WTC11 (cell line): ENCODE results near the gene TMEM52B. TPM values are rescaled to one million over a fixed set of nuclear protein-coding genes. Genes with fewer than 3 reads are reported as not detected.

Experiments
- ATAC-seq: fragments of 200-7000 bp; cut with Tn5 transposase; 2 replicates; pipeline ENCODE4 v1.10.0; 2021; ENCODE audit warnings: mild to moderate bottlenecking, moderate library complexity
- CTCF ChIA-PET: fragments of 300-600 bp; sonication (Branson Sonifier 250); formaldehyde crosslinking; loops from one replicate; lab custom pipeline; 2021; ENCODE audit warnings: antibody characterized with exemption; lab: Charles Lee
- POLR2A ChIA-PET: fragments of 350-600 bp; sonication (Branson Sonifier 250); formaldehyde crosslinking; loops from one replicate; lab custom pipeline; 2021; ENCODE audit warnings: antibody characterized with exemption; lab: Charles Lee
- DNase-seq: peaks from one replicate; pipeline ENCODE4 v3.0.0; 2021; ENCODE audit warnings: low spot score
- H3K27ac Mint-ChIP-seq: 2 replicates; pipeline ENCODE4 v1.8.0; 2021; ENCODE audit warnings: mixed read lengths
- H3K27me3 Mint-ChIP-seq: 2 replicates; pipeline ENCODE4 v1.8.0; 2021; ENCODE audit warnings: low read depth, mild to moderate bottlenecking, moderate library complexity, mixed read lengths
- H3K36me3 Mint-ChIP-seq: 2 replicates; pipeline ENCODE4 v1.8.0; 2021; ENCODE audit warnings: mixed read lengths
- H3K4me1 Mint-ChIP-seq: 2 replicates; pipeline ENCODE4 v1.8.0; 2022; ENCODE audit warnings: mixed read lengths
- H3K4me3 Mint-ChIP-seq: 2 replicates; pipeline ENCODE4 v1.8.0; 2021; ENCODE audit warnings: mild to moderate bottlenecking, moderate library complexity, mixed read lengths
- H3K9me3 Mint-ChIP-seq: 2 replicates; pipeline ENCODE4 v1.8.0; 2021; ENCODE audit warnings: mixed read lengths
- ATF1 ChIP-seq: sonication (generic); formaldehyde crosslinking; IDR thresholded peaks from 2 replicates; pipeline ENCODE4 v1.8.1; 2023; ENCODE audit warnings: mild to moderate bottlenecking, moderate library complexity, missing genetic modification reagents
- CBFB ChIP-seq: sonication (generic); formaldehyde crosslinking; IDR thresholded peaks from 2 replicates; pipeline ENCODE4 v1.8.1; 2022; ENCODE audit warnings: mild to moderate bottlenecking, low read depth, missing genetic modification reagents
- FOXK1 ChIP-seq: sonication (generic); formaldehyde crosslinking; IDR thresholded peaks from 2 replicates; pipeline ENCODE4 v1.8.0; 2022; ENCODE audit warnings: mild to moderate bottlenecking, moderate library complexity, missing genetic modification reagents
- GTF2I ChIP-seq: fragments of 250-450 bp; sonication (Bioruptor Pico); conservative IDR thresholded peaks from 2 replicates; pipeline ENCODE4 v1.4.0; 2021; ENCODE audit warnings: mild to moderate bottlenecking
- HMGA2 ChIP-seq: fragments of 250-450 bp; sonication (Bioruptor Pico); IDR thresholded peaks from 2 replicates; pipeline ENCODE4 v1.4.0; 2021; ENCODE audit warnings: mild to moderate bottlenecking, moderate library complexity
- IRF2 ChIP-seq: sonication (generic); formaldehyde crosslinking; IDR thresholded peaks from 2 replicates; pipeline ENCODE4 v1.8.0; 2022; ENCODE audit warnings: low read depth, missing genetic modification reagents, borderline replicate concordance
- JUN ChIP-seq: sonication (generic); formaldehyde crosslinking; IDR thresholded peaks from 2 replicates; pipeline ENCODE4 v1.8.0; 2023; ENCODE audit warnings: mild to moderate bottlenecking, missing genetic modification reagents
- KAT7 ChIP-seq: sonication (generic); formaldehyde crosslinking; IDR thresholded peaks from 2 replicates; pipeline ENCODE4 v1.8.1; 2023; ENCODE audit warnings: missing genetic modification reagents, mild to moderate bottlenecking, borderline replicate concordance
- MXD4 ChIP-seq: fragments of 250-450 bp; sonication (Bioruptor Pico); IDR thresholded peaks from 2 replicates; pipeline ENCODE4 v1.8.0; 2021; ENCODE audit warnings: mild to moderate bottlenecking, moderate library complexity, borderline replicate concordance
- NFATC4 ChIP-seq: fragments of 250-450 bp; sonication (Bioruptor Pico); IDR thresholded peaks from 2 replicates; pipeline ENCODE4 v1.9.0; 2021; ENCODE audit warnings: mild to moderate bottlenecking
- NFYB ChIP-seq: sonication (generic); formaldehyde crosslinking; conservative IDR thresholded peaks from 2 replicates; pipeline ENCODE4 v1.8.0; 2022; ENCODE audit warnings: low read depth, missing genetic modification reagents
- NR1H2 ChIP-seq: sonication (generic); formaldehyde crosslinking; IDR thresholded peaks from 2 replicates; pipeline ENCODE4 v1.9.0; 2021; ENCODE audit warnings: mild to moderate bottlenecking, moderate library complexity, missing genetic modification reagents
- NR2C2 ChIP-seq: sonication (generic); formaldehyde crosslinking; IDR thresholded peaks from 2 replicates; pipeline ENCODE4 v1.8.0; 2022; ENCODE audit warnings: mild to moderate bottlenecking, missing genetic modification reagents
- OVOL2 ChIP-seq: fragments of 250-450 bp; sonication (Bioruptor Pico); IDR thresholded peaks from 2 replicates; pipeline ENCODE4 v1.9.0; 2021; ENCODE audit warnings: mild to moderate bottlenecking, borderline replicate concordance
- ZBTB21 ChIP-seq: sonication (generic); formaldehyde crosslinking; IDR thresholded peaks from 2 replicates; pipeline ENCODE4 v1.8.1; 2023; ENCODE audit warnings: mild to moderate bottlenecking, missing genetic modification reagents, borderline replicate concordance
- ZNF671 ChIP-seq: fragments of 250-450 bp; sonication (Bioruptor Pico); IDR thresholded peaks from 2 replicates; pipeline ENCODE4 v1.8.0; 2021; ENCODE audit warnings: mild to moderate bottlenecking
- total RNA-seq: library from RNA; stranded (reverse); gene quantifications from 3 replicates; pipeline ENCODE4 v1.2.3, GENCODE V29; 2021
- TF ChIP-seq, protein P1 (sequence below): sonication (generic); formaldehyde crosslinking; IDR thresholded peaks from 2 replicates; pipeline ENCODE4 v1.8.1; 2023; ENCODE audit warnings: mild to moderate bottlenecking, missing genetic modification reagents, moderate library complexity
- TF ChIP-seq, protein P2 (sequence below): fragments of 250-450 bp; sonication (Bioruptor Pico); IDR thresholded peaks from 2 replicates; pipeline ENCODE4 v1.8.0; 2021; ENCODE audit warnings: mild to moderate bottlenecking
- TF ChIP-seq, protein P3 (sequence below): sonication (generic); formaldehyde crosslinking; IDR thresholded peaks from 2 replicates; pipeline ENCODE4 v1.8.1; 2023; ENCODE audit warnings: mild to moderate bottlenecking, moderate library complexity, missing genetic modification reagents
- TF ChIP-seq, protein P4 (sequence below): sonication (generic); formaldehyde crosslinking; IDR thresholded peaks from 2 replicates; pipeline ENCODE4 v1.8.1; 2022; ENCODE audit warnings: mild to moderate bottlenecking, missing genetic modification reagents, moderate library complexity, borderline replicate concordance
- TF ChIP-seq, protein P5 (sequence below): sonication (generic); formaldehyde crosslinking; IDR thresholded peaks from 2 replicates; pipeline ENCODE4 v1.8.1; 2023; ENCODE audit warnings: mild to moderate bottlenecking, missing genetic modification reagents
- TF ChIP-seq, protein P6 (sequence below): fragments of 250-450 bp; sonication (Bioruptor Pico); conservative IDR thresholded peaks from 2 replicates; pipeline ENCODE4 v1.9.0; 2021; ENCODE audit warnings: mild to moderate bottlenecking

Gene TMEM52B
- total RNA-seq, 1 experiment from 2014 or later = not detected

DNA sequence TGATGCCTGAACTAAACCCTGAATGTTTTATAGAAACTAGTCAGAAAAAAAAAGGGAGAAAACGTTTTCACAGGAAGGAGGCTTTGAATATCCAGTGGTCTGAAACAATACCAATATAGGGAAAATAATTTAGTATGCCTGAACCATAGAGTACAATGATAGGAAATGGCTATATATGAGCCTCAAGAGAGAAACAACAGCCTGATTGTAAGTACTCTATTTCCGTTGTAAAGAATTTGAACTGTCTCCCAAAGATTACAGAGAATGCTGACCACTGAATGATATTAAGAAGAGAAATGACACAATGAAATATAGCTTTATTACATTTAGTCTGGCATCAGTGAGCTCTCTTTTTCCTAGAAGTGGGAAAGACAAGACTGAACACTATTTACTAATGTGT lies 28.3 kb downstream of the TMEM52B start:
- ATAC-seq = no peak
- CTCF ChIA-PET = no interaction called here
- TF ChIP-seq ZBTB21 (CRISPR knock-in tag) (no peak), CBFB (CRISPR knock-in tag) (no peak), IRF2 (CRISPR knock-in tag) (no peak), ATF1 (CRISPR knock-in tag) (no peak), NFYB (CRISPR knock-in tag) (no peak), HMGA2 (CRISPR knock-in tag) (no peak), GTF2I (CRISPR knock-in tag) (no peak), NR1H2 (CRISPR knock-in tag) (no peak), JUN (CRISPR knock-in tag) (no peak), ZNF671 (CRISPR knock-in tag) (no peak)
- TF ChIP-seq, protein P1, sequence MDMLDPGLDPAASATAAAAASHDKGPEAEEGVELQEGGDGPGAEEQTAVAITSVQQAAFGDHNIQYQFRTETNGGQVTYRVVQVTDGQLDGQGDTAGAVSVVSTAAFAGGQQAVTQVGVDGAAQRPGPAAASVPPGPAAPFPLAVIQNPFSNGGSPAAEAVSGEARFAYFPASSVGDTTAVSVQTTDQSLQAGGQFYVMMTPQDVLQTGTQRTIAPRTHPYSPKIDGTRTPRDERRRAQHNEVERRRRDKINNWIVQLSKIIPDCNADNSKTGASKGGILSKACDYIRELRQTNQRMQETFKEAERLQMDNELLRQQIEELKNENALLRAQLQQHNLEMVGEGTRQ = no peak
- TF ChIP-seq, protein P2, sequence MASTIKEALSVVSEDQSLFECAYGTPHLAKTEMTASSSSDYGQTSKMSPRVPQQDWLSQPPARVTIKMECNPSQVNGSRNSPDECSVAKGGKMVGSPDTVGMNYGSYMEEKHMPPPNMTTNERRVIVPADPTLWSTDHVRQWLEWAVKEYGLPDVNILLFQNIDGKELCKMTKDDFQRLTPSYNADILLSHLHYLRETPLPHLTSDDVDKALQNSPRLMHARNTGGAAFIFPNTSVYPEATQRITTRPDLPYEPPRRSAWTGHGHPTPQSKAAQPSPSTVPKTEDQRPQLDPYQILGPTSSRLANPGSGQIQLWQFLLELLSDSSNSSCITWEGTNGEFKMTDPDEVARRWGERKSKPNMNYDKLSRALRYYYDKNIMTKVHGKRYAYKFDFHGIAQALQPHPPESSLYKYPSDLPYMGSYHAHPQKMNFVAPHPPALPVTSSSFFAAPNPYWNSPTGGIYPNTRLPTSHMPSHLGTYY (CRISPR knock-in tag) = no peak
- TF ChIP-seq, protein P3, sequence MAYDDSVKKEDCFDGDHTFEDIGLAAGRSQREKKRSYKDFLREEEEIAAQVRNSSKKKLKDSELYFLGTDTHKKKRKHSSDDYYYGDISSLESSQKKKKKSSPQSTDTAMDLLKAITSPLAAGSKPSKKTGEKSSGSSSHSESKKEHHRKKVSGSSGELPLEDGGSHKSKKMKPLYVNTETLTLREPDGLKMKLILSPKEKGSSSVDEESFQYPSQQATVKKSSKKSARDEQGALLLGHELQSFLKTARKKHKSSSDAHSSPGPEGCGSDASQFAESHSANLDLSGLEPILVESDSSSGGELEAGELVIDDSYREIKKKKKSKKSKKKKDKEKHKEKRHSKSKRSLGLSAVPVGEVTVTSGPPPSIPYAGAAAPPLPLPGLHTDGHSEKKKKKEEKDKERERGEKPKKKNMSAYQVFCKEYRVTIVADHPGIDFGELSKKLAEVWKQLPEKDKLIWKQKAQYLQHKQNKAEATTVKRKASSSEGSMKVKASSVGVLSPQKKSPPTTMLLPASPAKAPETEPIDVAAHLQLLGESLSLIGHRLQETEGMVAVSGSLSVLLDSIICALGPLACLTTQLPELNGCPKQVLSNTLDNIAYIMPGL = no peak
- TF ChIP-seq, protein P4, sequence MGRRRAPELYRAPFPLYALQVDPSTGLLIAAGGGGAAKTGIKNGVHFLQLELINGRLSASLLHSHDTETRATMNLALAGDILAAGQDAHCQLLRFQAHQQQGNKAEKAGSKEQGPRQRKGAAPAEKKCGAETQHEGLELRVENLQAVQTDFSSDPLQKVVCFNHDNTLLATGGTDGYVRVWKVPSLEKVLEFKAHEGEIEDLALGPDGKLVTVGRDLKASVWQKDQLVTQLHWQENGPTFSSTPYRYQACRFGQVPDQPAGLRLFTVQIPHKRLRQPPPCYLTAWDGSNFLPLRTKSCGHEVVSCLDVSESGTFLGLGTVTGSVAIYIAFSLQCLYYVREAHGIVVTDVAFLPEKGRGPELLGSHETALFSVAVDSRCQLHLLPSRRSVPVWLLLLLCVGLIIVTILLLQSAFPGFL = no peak
- TF ChIP-seq, protein P5, sequence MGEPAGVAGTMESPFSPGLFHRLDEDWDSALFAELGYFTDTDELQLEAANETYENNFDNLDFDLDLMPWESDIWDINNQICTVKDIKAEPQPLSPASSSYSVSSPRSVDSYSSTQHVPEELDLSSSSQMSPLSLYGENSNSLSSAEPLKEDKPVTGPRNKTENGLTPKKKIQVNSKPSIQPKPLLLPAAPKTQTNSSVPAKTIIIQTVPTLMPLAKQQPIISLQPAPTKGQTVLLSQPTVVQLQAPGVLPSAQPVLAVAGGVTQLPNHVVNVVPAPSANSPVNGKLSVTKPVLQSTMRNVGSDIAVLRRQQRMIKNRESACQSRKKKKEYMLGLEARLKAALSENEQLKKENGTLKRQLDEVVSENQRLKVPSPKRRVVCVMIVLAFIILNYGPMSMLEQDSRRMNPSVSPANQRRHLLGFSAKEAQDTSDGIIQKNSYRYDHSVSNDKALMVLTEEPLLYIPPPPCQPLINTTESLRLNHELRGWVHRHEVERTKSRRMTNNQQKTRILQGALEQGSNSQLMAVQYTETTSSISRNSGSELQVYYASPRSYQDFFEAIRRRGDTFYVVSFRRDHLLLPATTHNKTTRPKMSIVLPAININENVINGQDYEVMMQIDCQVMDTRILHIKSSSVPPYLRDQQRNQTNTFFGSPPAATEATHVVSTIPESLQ (CRISPR knock-in tag) = no peak
- DNase-seq = no peak
- POLR2A ChIA-PET = interaction anchor here (0.5 kb wide), 1 partner anchor 11 kb away, joined by 3 read pairs; no protein-coding TSS in a partner anchor
- Mint-ChIP-seq H3K27me3 (no peaks in the 10 kb centered on the region; the same call in 1 of the 2 replicates), H3K27ac (no peak overlapping the region), H3K36me3 (no peaks in the 10 kb centered on the region), H3K4me1 (peaks cover 34% of the 10 kb centered on the region), H3K9me3 (no peaks in the 10 kb centered on the region), H3K4me3 (no peak overlapping the region)

DNA sequence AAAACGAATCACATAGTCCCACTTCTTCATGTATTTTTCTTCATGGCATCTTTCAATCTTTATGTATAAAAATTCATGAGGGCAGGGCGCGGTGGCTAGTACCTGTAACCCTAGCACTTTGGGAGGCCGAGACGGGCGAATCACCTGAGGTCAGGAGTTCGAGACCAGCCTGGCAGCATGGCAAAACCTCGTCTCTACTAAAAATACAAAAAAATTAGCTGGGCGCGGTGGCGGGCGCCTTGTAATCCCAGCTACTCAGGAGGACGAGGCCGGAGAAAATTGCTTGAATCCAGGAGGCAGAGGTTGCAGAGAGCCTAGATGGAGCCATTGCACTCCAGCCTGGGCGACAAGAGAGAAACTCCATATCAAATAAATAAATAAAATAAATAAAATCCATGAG lies 31.4 kb downstream of the TMEM52B start:
- no peak overlapping the region for H3K27ac Mint-ChIP-seq
- no peak for ATAC-seq
- POLR2A ChIA-PET = interaction anchor here (1.6 kb wide), 1 partner anchor 57 kb away, joined by 3 read pairs; no protein-coding TSS in a partner anchor
- no peaks in the 10 kb centered on the region for H3K9me3 Mint-ChIP-seq
- CTCF ChIA-PET = no interaction called here
- TF ChIP-seq NFATC4 (no peak), MXD4 (CRISPR knock-in tag) (no peak), NR2C2 (CRISPR knock-in tag) (no peak), OVOL2 (no peak), FOXK1 (CRISPR knock-in tag) (no peak), JUN (CRISPR knock-in tag) (no peak), KAT7 (CRISPR knock-in tag) (no peak)
- TF ChIP-seq, protein P6, sequence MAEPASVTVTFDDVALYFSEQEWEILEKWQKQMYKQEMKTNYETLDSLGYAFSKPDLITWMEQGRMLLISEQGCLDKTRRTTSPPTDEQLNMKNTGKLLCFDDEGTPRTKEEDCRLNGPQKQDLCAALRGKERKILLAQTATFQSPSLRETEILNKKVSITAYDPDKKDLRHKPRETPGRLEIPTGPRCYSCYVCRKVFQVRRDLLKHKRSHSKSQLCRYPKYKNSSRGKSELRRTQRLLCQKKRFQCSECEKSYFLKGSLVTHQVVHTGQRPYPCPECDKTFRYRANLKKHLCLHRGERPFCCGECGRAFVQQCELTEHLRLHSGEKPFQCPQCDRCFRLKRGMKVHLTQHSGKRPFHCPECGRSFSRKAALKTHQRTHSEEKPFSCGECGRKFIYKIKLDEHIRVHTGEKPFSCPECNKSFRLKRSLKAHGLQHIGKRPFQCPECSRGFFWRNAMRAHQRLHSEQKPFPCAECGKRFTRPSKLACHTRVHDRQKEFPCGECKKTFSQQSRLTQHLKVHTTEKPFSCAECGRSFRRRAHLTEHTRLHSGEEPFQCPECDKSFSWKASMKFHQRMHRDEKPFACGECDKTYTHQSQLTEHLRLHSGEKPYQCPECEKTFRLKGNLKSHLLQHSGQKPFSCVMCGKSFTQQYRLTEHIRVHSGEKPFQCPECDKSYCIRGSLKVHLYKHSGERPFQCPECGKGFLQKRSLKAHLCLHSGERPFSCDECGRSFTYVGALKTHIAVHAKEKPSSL (CRISPR knock-in tag) = no peak
- TF ChIP-seq, protein P4 = no peak
- TF ChIP-seq, protein P2 (CRISPR knock-in tag) = no peak
- peaks cover 28% of the 10 kb centered on the region for H3K4me1 Mint-ChIP-seq
- H3K27me3 Mint-ChIP-seq = no peaks in the 10 kb centered on the region; the same call in 1 of the 2 replicates
- DNase-seq = no peak
- H3K4me3 Mint-ChIP-seq = no peak overlapping the region
- no peaks in the 10 kb centered on the region for H3K36me3 Mint-ChIP-seq
